GM19193 (cell line): ENCODE results near the gene ATG14.

Experiments
- POLR2A ChIP-seq: IDR thresholded peaks from 4 replicates; pipeline ENCODE4 v1.6.1; 2011; ENCODE audit not compliant: insufficient read depth, insufficient read length; ENCODE audit errors: extremely low read depth

ATG14 gene

DNA sequence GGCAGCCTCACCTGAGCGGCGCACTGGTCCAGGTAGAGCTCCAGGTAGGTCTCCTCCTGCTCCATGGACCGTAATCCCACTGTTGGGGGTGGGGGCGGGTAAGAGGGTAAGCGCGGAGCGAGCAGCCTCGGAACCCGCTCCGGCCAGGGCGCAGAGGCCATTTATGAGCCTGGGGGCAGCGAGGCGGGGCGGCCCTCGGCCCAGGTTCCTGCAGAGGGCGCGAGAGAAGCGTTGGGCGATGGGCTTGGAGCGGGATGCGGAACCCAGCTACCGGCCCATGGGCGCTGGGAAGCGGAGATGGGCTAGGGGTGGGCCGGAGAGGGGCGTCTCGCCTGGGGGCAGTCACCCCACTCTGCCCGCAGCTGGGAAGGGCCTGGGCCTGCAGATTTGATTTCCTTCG is 28.8 kb upstream of the ATG14 start, which contains the start of gene TBPL2:
Gene TBPL2, minus strand, starts transcription at position 232 of the 400 bp plus-strand sequence. Its CDS starts 167 bp downstream, at position 65.
- TF ChIP-seq POLR2A: no peak

DNA sequence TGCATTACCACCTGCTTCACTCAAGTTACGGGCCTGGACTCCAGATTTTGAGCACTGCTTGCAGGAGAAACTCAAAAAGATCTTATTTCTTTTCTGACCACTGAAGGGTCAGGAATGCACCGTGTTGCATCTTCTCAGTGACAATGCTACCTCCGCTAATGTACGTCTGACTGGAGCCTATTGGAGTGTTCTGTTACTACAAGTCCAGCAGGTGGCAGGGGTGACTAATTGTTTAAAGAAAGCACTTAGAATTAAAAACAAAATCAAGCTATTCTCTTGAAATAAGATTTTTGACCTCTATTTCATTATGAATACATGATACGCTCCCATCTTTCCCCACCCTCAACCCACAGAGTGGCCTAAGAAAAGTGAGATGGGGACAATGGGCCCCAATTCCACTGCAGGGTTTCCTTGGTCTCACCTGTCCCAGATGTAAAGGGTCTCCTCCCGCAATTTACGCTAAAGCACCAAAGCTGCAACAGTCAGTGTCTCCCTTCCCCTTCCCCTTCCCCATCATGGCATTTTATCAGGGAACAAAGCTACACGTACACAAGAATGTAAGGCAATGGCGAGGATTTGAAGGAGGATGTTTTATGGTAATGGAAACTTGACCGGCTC is 26.5 kb upstream of the ATG14 start:
- TF ChIP-seq POLR2A: no peak

- TF ChIP-seq POLR2A: no peak
Observed at GRCh38 chr14:55436931-55437330, 25.3 kb upstream of the ATG14 start.

GRCh38 chr14:55436519-55436918 is 24.9 kb upstream of the ATG14 start:
- TF ChIP-seq POLR2A: no peak

DNA sequence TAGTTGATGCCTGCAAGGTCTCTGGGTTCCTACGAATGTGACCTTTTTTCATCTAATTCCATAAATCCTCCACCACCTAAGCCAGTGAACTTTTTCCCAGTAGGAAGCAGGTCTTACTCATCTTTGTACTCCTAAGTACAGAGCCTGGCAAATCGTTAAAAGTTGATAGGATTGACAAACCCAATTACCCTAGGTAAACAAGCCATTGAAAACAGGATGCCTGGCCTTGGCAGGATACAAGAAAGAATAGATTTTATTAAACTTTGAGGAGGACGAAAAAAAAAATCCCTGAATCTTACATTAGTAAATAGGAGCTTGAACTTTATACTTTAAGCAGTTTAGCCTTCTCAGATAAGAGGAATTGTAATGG is 23.2 kb upstream of the ATG14 start:
- no peak for TF ChIP-seq POLR2A

DNA sequence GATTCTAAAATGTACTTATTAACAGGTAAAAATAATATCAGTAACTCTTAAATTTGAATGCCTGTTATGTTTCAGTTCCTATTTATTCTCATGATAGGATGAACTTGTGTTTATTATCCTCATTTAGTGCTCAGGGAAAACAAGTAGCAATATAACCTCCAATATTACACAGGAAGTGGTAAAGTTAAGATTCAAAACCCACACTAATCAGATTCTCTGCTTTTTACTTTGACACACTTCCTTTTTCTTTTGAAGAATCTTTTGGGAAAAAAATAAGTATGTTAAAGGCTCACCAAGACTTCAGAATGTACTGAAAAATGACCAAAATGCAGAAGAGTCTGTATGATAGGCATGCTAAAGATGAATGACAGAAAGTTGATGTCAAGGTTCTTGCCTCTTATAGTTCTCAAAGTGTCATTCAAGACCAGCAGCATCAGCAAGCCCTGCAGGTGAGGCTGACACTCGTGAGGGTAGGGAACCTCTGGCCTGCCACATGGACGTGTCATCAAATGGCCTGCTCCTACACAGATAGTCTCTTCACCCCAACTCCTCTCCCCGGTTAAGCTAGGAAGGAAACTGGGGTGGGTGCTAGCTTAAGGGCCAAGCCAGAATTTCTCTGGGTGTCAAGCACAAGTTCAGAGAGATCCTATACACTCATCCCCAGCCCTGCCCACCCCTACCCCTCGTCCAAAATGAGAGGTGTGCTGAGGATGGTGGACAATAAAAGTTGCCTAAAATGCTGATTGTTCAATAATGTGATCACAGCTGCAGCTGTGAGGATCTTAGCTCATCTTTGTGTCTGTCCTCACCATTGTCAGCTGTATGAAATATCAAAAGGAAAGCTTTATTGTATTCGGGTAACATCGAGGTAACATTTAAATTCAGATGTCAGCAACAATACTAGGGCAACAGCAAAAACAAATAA is 22.5 kb upstream of the ATG14 start:
- no peak for TF ChIP-seq POLR2A

GRCh38 chr14:55432628-55433027 is 21.0 kb upstream of the ATG14 start:
- no peak for TF ChIP-seq POLR2A

- no peak for TF ChIP-seq POLR2A
Observed at GRCh38 chr14:55430024-55430690, 18.5 kb upstream of the ATG14 start.

DNA sequence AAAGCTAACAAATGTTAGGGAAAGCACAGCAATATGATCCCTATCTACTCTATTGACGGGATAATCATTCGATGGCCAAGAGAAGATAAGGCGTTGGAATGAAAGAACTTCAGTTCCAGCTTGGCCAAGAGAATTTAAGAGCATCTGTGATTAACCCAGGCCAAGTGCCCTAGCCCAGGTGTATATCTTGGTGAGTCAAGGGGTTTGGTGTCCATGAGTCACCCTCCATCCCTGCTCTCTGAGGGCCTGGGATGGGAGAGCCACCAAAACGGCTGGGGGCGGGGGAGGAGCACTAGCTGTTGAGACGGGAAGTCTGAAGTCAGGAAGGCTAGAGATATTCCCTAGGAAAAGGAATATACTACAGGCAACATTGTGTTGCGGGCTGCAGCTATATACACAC is 15.8 kb upstream of the ATG14 start:
- TF ChIP-seq POLR2A: no peak

DNA sequence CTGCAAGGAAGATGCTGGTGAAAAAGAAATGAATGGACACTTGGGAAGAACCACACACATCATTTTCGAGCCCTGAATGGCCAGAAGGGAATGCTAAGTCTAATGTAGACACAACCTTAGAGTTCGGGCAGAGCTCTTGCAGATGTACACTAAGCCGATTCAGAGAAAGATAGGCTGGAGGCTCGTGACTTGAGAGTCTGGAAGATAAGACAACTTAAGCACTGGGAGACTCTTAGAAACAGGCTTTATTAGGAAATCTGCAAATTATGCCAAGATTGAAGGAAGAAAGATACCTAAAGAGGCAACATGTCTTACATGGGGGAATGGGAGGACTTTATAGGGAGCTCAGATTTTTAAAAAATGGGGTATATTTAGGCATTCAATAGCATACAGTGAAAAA is 15.3 kb upstream of the ATG14 start:
- no peak for TF ChIP-seq POLR2A

- no peak for TF ChIP-seq POLR2A
Observed at GRCh38 chr14:55425091-55425490, 13.5 kb upstream of the ATG14 start.

DNA sequence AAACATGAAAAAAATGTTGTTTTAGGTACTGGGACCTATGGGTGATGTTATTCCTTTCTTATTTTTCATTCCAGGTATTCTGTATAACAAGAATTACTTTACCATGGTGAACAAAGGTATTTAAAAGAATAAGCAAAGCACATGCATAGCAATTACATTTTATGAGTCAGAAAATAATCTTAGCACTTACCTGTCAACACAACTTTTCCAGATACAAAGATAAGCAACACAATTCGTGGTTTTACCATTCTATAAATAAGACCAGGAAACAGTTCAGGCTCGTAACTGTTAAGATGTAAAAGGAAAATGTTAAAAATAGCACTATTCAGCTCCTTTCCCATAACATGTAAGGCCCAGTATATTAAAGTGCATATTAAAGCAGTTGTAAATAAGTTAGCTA is 12.3 kb upstream of the ATG14 start:
- TF ChIP-seq POLR2A: no peak

- TF ChIP-seq POLR2A: no peak
Observed at GRCh38 chr14:55419663-55420062, 8.0 kb upstream of the ATG14 start.

- TF ChIP-seq POLR2A: no peak
Observed at GRCh38 chr14:55418411-55418810, 6.8 kb upstream of the ATG14 start.

DNA sequence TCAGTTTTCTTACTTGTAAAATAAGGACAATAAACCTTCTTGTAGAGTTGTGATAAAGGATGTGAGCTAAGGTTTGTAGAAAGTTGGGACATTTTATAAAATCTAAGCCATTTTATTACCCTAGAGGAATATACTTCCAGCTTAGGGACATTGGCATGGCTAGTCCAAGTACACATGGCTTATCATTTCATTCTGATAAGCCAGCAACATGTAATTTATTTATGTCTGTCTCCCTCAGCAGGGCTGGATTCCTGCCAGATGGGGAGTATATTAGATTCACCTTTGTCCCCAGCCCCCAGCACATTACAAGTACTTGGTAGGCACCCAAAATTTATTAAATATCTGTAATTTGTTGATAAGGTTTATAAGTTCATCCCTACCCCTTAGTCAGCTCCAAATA is 6.3 kb upstream of the ATG14 start:
- TF ChIP-seq POLR2A: no peak

GRCh38 chr14:55416866-55417265 is 5.2 kb upstream of the ATG14 start:
- no peak for TF ChIP-seq POLR2A

- TF ChIP-seq POLR2A: no peak
Observed at GRCh38 chr14:55414551-55414950, 2.9 kb upstream of the ATG14 start.

- no peak for TF ChIP-seq POLR2A
Observed at GRCh38 chr14:55412676-55413075, 1.0 kb upstream of the ATG14 start.
